Esophagus muscularis mucosa (tissue), 4 donors: ENCODE data around the gene RBL1. TPM values are rescaled to one million over a fixed set of nuclear protein-coding genes. Genes with fewer than 3 reads are reported as not detected.

Source experiments
- DNase-seq: peaks from one replicate; pipeline ENCODE4 v3.0.0-alpha.2; 2017; ENCODE audit errors: extremely low spot score
- H3K27ac ChIP-seq, 4 donors: fragments of 200-600 bp; sonication (generic); replicated peaks in 1 of 4; 1 replicate in 3 of 4; 2 replicates in 1 of 4; pipeline ENCODE4 v1.5.1; 2016 to 2019; ENCODE audit warnings: mild to moderate bottlenecking in 1 of 4
- H3K27me3 ChIP-seq, 4 donors: fragments of 200-600 bp; sonication (generic); one replicate each; pipeline versions ENCODE4 v1.5.1 to v1.6.0; 2016 to 2019
- H3K36me3 ChIP-seq, 4 donors: fragments of 200-600 bp; sonication (generic); one replicate each; pipeline ENCODE4 v1.5.1; 2016 to 2019
- H3K4me1 ChIP-seq, 4 donors: fragments of 200-600 bp; sonication (generic); one replicate each; pipeline ENCODE4 v1.5.1; 2016 to 2019
- H3K4me3 ChIP-seq, 4 donors: fragments of 200-600 bp; sonication (generic); 1 replicate in 2 of 4; 2 replicates in 2 of 4; pipeline ENCODE4 v1.5.1; 2016 to 2019; ENCODE audit warnings: mild to moderate bottlenecking in 4 of 4, moderate library complexity in 1 of 4
- H3K9me3 ChIP-seq, 4 donors: fragments of 200-600 bp; sonication (generic); 1 replicate in 3 of 4; 2 replicates in 1 of 4; pipeline ENCODE4 v1.5.1; 2016 to 2019
- EP300 ChIP-seq: sonication (generic); formaldehyde crosslinking; IDR thresholded peaks from one replicate; pipeline ENCODE4 v1.6.1; 2017; ENCODE audit warnings: antibody characterized with exemption
- POLR2A ChIP-seq: fragments of 450-650 bp; IDR thresholded peaks from one replicate; pipeline ENCODE4 v1.6.1; 2017; ENCODE audit warnings: antibody characterized with exemption, moderate library complexity, mild to moderate bottlenecking, low read depth
- POLR2AphosphoS5 ChIP-seq, 2 donors: sonication (generic); formaldehyde crosslinking; IDR thresholded peaks; one replicate each; pipeline ENCODE4 v1.6.1; 2017; ENCODE audit warnings: antibody characterized with exemption in 2 of 2
- WGBS: methylation state at CpG from one replicate; pipeline ENCODE4 v1.1.5; 2018; 5-methylcytosine and 5-hydroxymethylcytosine counted together
- intact Hi-C: fragments of 100-400 bp; cut with DNase I; formaldehyde crosslinking; loops from one replicate; pipeline ENCODE4 v1.15.1; 2023
- small RNA-seq, 3 donors: library from RNA; depleted of rRNA; stranded (forward); fragments of <200 nt; gene quantifications; one replicate each; pipeline ENCODE3, GENCODE V24; 2016
- total RNA-seq, 4 donors: library from RNA; depleted of rRNA; stranded (reverse); fragments of >200 nt; gene quantifications; one replicate each; pipeline versions ENCODE4 v1.1.0 to v1.2.1, GENCODE V29; 2016
- TF ChIP-seq, protein P1 (sequence below), 3 experiments: fragments of 200-600 bp in 2 of 3; fragments of 450-650 bp in 1 of 3; sonication (generic) in 2 of 3; IDR thresholded peaks; one replicate each; pipeline ENCODE4 v1.5.1; 2017 to 2019; ENCODE audit warnings: antibody characterized with exemption in 3 of 3, mild to moderate bottlenecking in 2 of 3, moderate library complexity in 1 of 3

Gene RBL1
- total RNA-seq, 4 donors from 2014 or later: 4.3 to 8.3 (median 5.7) TPM

DNA sequence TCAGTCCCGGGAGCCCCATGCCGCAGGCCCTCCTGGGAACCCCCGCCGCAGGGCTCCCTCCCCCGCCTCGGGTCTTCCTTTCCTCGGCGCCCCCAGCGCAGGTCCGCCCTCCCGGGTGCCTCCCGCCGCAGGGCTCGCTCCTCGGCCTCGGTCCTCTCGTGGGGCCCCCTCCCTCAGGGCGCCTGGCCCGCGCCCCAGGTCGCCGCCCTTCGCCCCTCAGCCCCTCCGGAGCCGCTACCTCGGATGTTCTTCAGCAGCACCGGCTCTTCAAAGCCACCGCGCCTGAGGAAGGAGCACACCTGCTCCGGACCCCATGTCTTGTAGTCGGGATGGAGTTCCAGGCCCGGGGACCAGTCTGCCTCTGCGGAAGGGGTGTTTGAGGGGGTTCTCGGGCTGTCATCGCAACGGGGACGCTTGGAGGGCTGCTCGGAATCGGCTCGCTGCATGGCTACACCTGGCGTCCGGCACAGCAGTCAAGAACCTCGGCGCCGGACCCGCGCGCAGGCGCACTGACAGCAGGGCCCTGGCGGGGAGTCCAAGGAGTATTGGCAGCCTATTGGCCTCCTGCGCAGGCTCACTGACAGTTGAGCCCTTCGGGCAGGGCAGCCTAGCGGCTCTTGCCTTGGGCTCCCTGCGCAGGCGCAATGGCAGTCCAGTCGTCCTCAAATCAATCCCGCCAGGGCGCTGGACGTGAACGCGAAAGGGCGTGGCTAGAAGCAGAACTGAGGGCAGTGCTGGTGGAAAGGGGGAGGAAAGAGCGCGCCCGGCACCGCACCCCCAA lies 144.4 kb downstream of the RBL1 start, which contains the start of gene SAMHD1:
Gene SAMHD1 (minus strand): TSS at position 511 of the 781 bp plus-strand sequence. CDS start 65 bp downstream, at position 446.
- intact Hi-C loops: no loop called here
- Histone ChIP-seq H3K36me3 (peaks cover under 1 to 14% (median 3%) of the 10 kb centered on the region in 4 donors), H3K9me3 (no peaks in the 10 kb centered on the region), H3K27me3 (no peaks in the 10 kb centered on the region), H3K27ac (peak within 1 kb of the TSS; percentile 95 to 97 (median 96)), H3K4me3 (peak within 1 kb of the TSS; percentile 75 to 100 (median 88)), H3K4me1 (peaks cover 27 to 65% (median 54%) of the 10 kb centered on the region in 4 donors)
- peak; percentile 99 for DNase-seq
- peak; percentile 100 for TF ChIP-seq POLR2AphosphoS5 (IDR thresholded peaks at IDR 0.05)
- no peak for TF ChIP-seq EP300
- TF ChIP-seq, protein P1, sequence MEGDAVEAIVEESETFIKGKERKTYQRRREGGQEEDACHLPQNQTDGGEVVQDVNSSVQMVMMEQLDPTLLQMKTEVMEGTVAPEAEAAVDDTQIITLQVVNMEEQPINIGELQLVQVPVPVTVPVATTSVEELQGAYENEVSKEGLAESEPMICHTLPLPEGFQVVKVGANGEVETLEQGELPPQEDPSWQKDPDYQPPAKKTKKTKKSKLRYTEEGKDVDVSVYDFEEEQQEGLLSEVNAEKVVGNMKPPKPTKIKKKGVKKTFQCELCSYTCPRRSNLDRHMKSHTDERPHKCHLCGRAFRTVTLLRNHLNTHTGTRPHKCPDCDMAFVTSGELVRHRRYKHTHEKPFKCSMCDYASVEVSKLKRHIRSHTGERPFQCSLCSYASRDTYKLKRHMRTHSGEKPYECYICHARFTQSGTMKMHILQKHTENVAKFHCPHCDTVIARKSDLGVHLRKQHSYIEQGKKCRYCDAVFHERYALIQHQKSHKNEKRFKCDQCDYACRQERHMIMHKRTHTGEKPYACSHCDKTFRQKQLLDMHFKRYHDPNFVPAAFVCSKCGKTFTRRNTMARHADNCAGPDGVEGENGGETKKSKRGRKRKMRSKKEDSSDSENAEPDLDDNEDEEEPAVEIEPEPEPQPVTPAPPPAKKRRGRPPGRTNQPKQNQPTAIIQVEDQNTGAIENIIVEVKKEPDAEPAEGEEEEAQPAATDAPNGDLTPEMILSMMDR (IDR thresholded peaks at IDR 0.05): peak; percentile 9 to 39 (median 15)
- peak; percentile 88 for TF ChIP-seq POLR2A
- under 1% methylated on average over 24 of the region's 66 CpGs for WGBS

DNA sequence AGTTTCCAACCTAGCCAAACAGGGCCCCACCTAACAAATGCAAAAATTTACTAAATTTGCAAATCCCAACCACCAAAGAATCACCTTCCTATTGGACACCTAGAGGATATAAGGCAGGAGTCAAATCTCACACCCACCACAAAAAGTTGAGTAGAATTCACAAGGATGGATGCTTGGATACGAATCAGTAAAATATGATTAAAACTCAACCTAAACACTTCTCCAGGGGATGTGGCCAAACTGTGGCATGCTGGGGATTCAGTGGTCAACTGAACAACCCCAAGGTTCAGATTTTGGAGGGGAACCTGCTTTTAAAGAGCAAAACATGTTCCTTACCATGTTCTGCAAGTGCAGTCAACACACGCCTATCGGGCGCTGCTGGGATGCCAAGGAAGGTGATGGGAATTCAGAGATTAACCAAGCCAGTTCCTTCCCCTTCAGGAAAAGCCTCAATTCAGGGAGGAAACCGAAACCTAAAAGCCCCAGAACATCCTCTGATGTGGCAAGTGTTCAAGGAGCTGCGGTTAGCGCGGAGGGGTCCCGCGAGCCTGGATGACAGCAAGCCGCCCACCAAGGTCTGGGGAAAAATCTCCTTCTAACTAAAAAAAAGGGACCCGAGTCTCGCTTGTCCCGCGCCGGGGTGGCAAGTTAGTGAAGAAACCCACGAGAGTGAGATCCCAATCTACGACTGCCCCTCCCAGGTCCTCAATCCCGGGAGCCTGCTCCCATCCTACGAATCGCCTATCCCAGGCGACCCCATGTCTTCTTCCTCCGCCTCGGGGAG lies 145.2 kb downstream of the RBL1 start:
- no peak for DNase-seq
- H3K4me1 ChIP-seq: peaks cover 35 to 72% (median 61%) of the 10 kb centered on the region in 4 donors

More for the DNA sequence above, 145.2 kb downstream of the RBL1 start:
- Histone ChIP-seq H3K27me3 (no peaks in the 10 kb centered on the region), H3K36me3 (peaks cover 8 to 21% (median 11%) of the 10 kb centered on the region in 4 donors), H3K27ac (peak overlapping the region; percentile 95 to 97 (median 96)), H3K4me3 (peak overlapping the region; percentile 75 to 100 (median 88)), H3K9me3 (no peaks in the 10 kb centered on the region)
- intact Hi-C loops: no loop called here
- 2% methylated on average over 19 of the region's 24 CpGs for WGBS
- TF ChIP-seq POLR2AphosphoS5 (IDR thresholded peaks at IDR 0.05) (peak; percentile 13 to 54), POLR2A (no peak), EP300 (no peak)
- TF ChIP-seq, protein P1 (IDR thresholded peaks at IDR 0.05): peak in 1 of 3 experiments; percentile 21

Small RNAs within 50 kb of the gene (small RNA-seq; reads per million reads assigned to genes)
- 0 reads per million in 3 donors for gene RPS3AP3

Other genes with a start within 250 kb of the RBL1 start
- under 1 TPM in 3 of 4 donors, not detected in 1; 0.34 to 0.66 (median 0.42) TPM for gene TLDC2, start 219.9 kb downstream of the RBL1 start, total RNA-seq
- gene SAMHD1, start 144.3 kb downstream of the RBL1 start, total RNA-seq: 100 to 1,000 TPM; 373 to 639 (median 471) TPM
- 100 to 1,000 TPM in 3 of 4 donors, 10 to 100 TPM in 1; 89.7 to 125 (median 111) TPM for gene RPN2, start 83.3 kb upstream of the RBL1 start, total RNA-seq
- gene MROH8, start 83.6 kb upstream of the RBL1 start, total RNA-seq: 1 to 10 TPM; 2.7 to 6.2 (median 3.0) TPM
- gene GHRH, start 165.8 kb upstream of the RBL1 start, total RNA-seq: not detected
- gene MANBAL, start 193.7 kb upstream of the RBL1 start, total RNA-seq: 10 to 100 TPM; 38.3 to 56.3 (median 47.3) TPM